ENCODE data around the gene PYY.

Gene PYY

GRCh38 chr17:43909537-43910231 is 44.1 kb downstream of the PYY start:
- Histone ChIP-seq H3K9me3 (ENCODE audit: insufficient read depth, low read depth, low read length) (no peaks in the 10 kb centered on the region), H3K4me3 (ENCODE audit: low read length) (no peak overlapping the region), H3K4me1 (ENCODE audit: insufficient read depth, low read length) (peaks cover 11% of the 10 kb centered on the region; the same call in 1 of the 2 replicates), H3K27ac (ENCODE audit: low read length) (no peak overlapping the region), H3K27me3 (ENCODE audit: insufficient read depth, low read length) (peaks cover 38% of the 10 kb centered on the region), H3K9ac (ENCODE audit: low read depth, low read length) (no peak overlapping the region), H3K36me3 (ENCODE audit: insufficient read depth, low read depth, low read length) (no peaks in the 10 kb centered on the region)

GRCh38 chr17:43907998-43908721 is 45.6 kb downstream of the PYY start:
- H3K9ac ChIP-seq (ENCODE audit: low read depth, low read length): peak overlapping the region; percentile 37; the same call in 1 of the 2 replicates
- peaks cover 11% of the 10 kb centered on the region; the same call in 1 of the 2 replicates for H3K4me1 ChIP-seq (ENCODE audit: insufficient read depth, low read length)
- H3K4me3 ChIP-seq (ENCODE audit: low read length): peak overlapping the region; percentile 72
- H3K9me3 ChIP-seq (ENCODE audit: insufficient read depth, low read depth, low read length): no peaks in the 10 kb centered on the region
- H3K36me3 ChIP-seq (ENCODE audit: insufficient read depth, low read depth, low read length): no peaks in the 10 kb centered on the region
- peaks cover 50% of the 10 kb centered on the region for H3K27me3 ChIP-seq (ENCODE audit: insufficient read depth, low read length)
- no peak overlapping the region for H3K27ac ChIP-seq (ENCODE audit: low read length)

GRCh38 chr17:43907425-43907981 is 46.2 kb downstream of the PYY start, which contains the start of gene MPP2:
TSS of gene MPP2 (minus strand) at chr17:43907536. CDS start at chr17:43904460, 3,076 bp downstream.
- Histone ChIP-seq H3K27ac (ENCODE audit: low read length) (no peak within 1 kb of the TSS), H3K4me1 (ENCODE audit: insufficient read depth, low read length) (peaks cover 11% of the 10 kb centered on the region; the same call in 1 of the 2 replicates), H3K27me3 (ENCODE audit: insufficient read depth, low read length) (peaks cover 50% of the 10 kb centered on the region), H3K9ac (ENCODE audit: low read depth, low read length) (peak within 1 kb of the TSS; percentile 66; the same call in 1 of the 2 replicates), H3K36me3 (ENCODE audit: insufficient read depth, low read depth, low read length) (no peaks in the 10 kb centered on the region), H3K9me3 (ENCODE audit: insufficient read depth, low read depth, low read length) (no peaks in the 10 kb centered on the region), H3K4me3 (ENCODE audit: low read length) (peak within 1 kb of the TSS; percentile 72)

- Histone ChIP-seq H3K9ac (ENCODE audit: low read depth, low read length) (peak overlapping the region; percentile 31; the same call in 1 of the 2 replicates), H3K9me3 (ENCODE audit: insufficient read depth, low read depth, low read length) (no peaks in the 10 kb centered on the region), H3K36me3 (ENCODE audit: insufficient read depth, low read depth, low read length) (no peaks in the 10 kb centered on the region), H3K27ac (ENCODE audit: low read length) (no peak overlapping the region), H3K4me3 (ENCODE audit: low read length) (peak overlapping the region; percentile 72), H3K4me1 (ENCODE audit: insufficient read depth, low read length) (peaks cover 11% of the 10 kb centered on the region; the same call in 1 of the 2 replicates), H3K27me3 (ENCODE audit: insufficient read depth, low read length) (peaks cover 50% of the 10 kb centered on the region)
These were observed 46.8 kb downstream of the PYY start for GRCh38 chr17:43906951-43907424.

- Histone ChIP-seq H3K36me3 (ENCODE audit: insufficient read depth, low read depth, low read length) (no peaks in the 10 kb centered on the region), H3K9me3 (ENCODE audit: insufficient read depth, low read depth, low read length) (no peaks in the 10 kb centered on the region), H3K27ac (ENCODE audit: low read length) (no peak overlapping the region), H3K27me3 (ENCODE audit: insufficient read depth, low read length) (peaks cover 58% of the 10 kb centered on the region), H3K9ac (ENCODE audit: low read depth, low read length) (peak overlapping the region; percentile 66; the same call in 1 of the 2 replicates), H3K4me3 (ENCODE audit: low read length) (peak overlapping the region; percentile 72), H3K4me1 (ENCODE audit: insufficient read depth, low read length) (peaks cover 15% of the 10 kb centered on the region; the same call in 1 of the 2 replicates)
These were observed 47.5 kb downstream of the PYY start for GRCh38 chr17:43905985-43906852.

GRCh38 chr17:43905400-43905984 is 48.2 kb downstream of the PYY start:
- Histone ChIP-seq H3K27me3 (ENCODE audit: insufficient read depth, low read length) (peaks cover 63% of the 10 kb centered on the region), H3K4me3 (ENCODE audit: low read length) (peak overlapping the region; percentile 72)

More at GRCh38 chr17:43905400-43905984, 48.2 kb downstream of the PYY start:
- Histone ChIP-seq H3K9me3 (ENCODE audit: insufficient read depth, low read depth, low read length) (no peaks in the 10 kb centered on the region), H3K27ac (ENCODE audit: low read length) (no peak overlapping the region), H3K36me3 (ENCODE audit: insufficient read depth, low read depth, low read length) (no peaks in the 10 kb centered on the region), H3K9ac (ENCODE audit: low read depth, low read length) (peak overlapping the region; percentile 66; the same call in 1 of the 2 replicates), H3K4me1 (ENCODE audit: insufficient read depth, low read length) (peaks cover 21% of the 10 kb centered on the region; the same call in 1 of the 2 replicates)
